Activated CD4-positive, alpha-beta T cell treated with anti-CD3 and anti-CD28 coated beads, Interleukin-2, amount 50 U/mL, for 24 hours (primary cell): ENCODE data around the gene AP3D1.
"Not testable (repeated sequence)": the region's sequence is repeated elsewhere in the genome, so short reads cannot be mapped to it uniquely, and the experiment has no call there.

ENCODE experiments used
- DNase-seq, 2 donors: peaks; one replicate each; pipeline ENCODE4 v3.0.0-alpha.2; 2020; ENCODE audit warnings: low read depth in 1 of 2, low spot score in 1 of 2

The AP3D1 gene

DNA sequence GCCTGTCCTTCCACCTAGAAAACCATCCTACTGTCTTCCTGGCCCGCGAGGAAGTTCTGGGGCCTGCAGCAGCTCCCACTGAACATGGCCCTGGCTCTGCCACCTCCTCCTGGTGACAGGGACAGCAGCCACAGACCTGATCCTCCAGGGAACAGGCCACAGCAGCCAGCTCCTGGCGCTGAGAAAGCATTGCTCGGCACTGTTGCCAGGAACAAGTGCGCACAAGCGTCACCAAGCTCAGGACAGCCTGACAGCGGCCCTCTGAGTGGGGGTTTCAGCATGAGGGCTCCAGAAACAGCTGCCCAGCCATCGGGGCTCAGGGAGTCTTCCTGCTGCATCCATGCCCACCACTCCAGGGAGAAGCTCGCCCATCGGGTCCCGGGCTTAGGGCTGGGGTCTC lies 21.9 kb downstream of the AP3D1 start:
- no peak for DNase-seq

GRCh38 chr19:2129022-2129421 lies 22.3 kb downstream of the AP3D1 start:
- no peak for DNase-seq

- DNase-seq, result not testable (repeated sequence)
Observed at GRCh38 chr19:2128252-2128651, 23.1 kb downstream of the AP3D1 start.

DNA sequence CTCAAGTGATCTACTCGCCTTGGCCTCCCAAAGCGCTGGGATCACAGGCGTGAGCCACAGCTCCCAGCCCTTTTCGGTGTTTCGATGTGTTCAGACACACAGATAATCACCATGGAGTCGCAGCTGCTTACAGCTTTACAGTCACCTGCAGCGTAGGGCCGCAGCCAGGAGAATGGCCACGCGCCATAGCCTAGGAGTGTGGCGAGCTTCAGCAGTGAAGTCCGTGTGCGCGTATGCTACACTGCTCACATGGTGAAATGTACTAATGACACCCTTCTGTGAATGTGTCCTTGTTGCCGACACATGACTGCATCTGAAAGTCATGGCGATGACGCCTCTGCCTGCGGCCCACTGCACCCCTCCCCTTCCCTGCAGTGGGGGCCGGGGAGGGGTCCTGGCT lies 23.6 kb downstream of the AP3D1 start:
- DNase-seq, result no peak

DNA sequence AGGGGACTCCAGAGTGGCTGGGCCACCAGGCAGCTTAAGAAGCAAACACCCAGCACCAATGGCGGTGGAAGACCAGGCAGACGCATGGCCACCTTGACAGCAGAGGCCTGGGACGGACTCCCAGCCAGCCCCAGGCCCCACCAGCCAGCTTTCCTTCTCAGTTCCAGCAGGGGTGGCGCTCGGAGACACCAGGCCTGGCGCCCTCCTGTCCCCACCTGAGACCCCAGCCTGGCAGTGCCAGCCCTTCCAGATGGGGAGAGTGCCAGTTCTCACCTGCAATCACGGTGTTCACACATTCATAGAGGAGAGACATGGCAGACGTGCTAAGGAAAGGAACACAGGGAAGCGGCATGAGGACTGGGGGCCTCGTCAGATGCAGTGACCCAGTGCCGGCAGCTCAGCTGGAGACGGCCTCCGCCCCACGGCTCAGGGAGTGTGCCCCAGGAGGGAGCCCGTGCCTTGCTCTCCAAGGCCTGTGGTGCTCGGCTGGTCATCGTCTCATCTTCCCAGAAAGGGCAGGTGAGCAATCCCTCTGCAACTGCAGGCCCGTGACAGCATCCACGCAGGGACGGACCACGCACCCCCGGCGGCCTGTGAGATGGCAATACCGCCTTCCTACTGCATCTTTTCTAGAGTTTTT lies 24.4 kb downstream of the AP3D1 start:
- DNase-seq, result no peak

GRCh38 chr19:2123682-2124387 lies 27.5 kb downstream of the AP3D1 start:
- DNase-seq, result no peak

- DNase-seq, result no peak
Observed at GRCh38 chr19:2122982-2123381, 28.4 kb downstream of the AP3D1 start.

- DNase-seq, result no peak
Observed at GRCh38 chr19:2122251-2122650, 29.1 kb downstream of the AP3D1 start.

DNA sequence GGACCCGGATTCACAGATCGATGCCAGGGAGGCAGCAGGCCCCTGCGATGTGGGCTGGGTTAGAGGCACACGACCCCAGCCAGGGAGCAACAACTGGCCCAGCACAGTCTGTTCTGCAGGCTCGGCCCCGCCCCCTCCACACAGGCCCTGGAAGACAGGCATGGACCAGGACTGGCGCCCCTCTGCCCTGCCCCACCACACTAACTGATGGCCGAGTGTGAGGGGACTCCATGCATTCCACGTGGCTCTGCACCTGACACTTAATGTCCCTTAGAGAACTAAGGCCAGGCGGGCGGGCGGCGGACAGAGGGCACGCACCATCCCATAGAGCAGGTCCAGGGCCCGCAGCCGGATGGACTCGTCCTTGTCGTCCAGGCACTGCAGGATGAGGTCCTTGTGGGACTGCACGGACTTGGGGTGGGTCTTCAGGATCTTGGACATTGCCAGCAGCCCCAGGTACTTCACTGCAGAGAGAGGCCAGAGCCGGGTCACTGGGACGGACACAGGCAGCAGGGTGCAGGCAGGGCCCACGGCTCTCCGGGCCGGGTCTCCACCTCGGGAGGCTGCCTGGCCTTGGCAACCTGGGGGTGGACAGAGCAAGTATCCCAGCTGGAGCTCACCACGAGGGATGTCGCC lies 29.8 kb downstream of the AP3D1 start:
- no peak for DNase-seq

- no peak for DNase-seq
Observed at GRCh38 chr19:2120821-2121220, 30.5 kb downstream of the AP3D1 start.

GRCh38 chr19:2119921-2120785 lies 31.2 kb downstream of the AP3D1 start:
- DNase-seq, result no peak

DNA sequence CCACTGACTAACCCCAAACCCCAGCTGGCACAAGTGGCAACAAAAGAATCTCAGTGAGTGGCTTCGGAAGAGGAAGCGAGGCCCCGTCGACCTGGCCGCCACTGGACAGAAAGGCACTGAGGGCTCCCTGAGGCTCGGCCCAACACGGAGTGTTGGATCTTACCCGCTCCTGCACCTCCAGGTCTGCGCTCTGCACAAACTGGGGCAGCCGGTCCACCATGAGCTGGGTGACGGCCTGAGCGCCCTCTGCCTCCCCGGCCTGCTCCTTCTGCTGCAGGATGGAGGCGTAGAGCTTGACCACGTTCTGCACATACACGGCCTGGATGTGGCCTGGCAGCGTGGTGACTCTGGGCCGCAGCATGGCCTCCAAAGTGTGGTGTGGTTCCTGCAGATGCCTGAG lies 32.9 kb downstream of the AP3D1 start:
- no peak for DNase-seq

DNA sequence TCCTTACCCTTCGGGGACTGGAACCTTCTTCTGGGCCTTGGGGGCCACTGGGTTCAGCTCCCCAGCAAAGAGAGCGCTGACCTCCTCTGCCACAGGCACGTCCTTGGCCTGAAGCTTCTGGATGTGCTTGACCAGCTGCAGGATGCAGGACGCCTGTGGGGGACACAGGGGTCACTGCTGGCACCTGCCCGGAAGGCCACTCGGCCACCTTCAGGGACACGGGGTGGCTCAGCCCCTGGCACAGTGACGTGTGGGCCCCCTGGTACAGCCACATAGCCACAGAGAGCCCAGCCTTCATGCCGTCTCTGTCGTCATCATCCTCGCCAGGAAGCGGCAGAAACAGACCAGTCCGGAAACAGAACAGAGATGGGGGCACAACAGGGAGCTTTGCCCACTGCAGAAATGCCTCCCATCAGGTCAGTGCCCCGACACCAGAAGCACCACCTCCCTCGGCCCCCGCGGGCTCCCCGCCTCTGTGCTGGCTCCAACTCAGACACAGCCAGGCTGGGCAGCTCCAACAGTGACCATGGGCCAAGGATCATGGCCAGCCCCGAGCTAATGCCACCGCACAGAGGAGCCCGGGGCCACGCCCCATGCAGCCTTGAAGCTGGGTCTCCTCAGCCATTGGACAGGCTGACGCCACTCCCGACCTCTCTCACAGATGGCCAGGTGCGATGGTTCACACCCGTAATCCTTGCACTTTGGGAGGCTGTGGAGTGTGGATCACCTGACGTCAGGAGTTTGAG lies 34.0 kb downstream of the AP3D1 start:
- DNase-seq, result no peak

DNA sequence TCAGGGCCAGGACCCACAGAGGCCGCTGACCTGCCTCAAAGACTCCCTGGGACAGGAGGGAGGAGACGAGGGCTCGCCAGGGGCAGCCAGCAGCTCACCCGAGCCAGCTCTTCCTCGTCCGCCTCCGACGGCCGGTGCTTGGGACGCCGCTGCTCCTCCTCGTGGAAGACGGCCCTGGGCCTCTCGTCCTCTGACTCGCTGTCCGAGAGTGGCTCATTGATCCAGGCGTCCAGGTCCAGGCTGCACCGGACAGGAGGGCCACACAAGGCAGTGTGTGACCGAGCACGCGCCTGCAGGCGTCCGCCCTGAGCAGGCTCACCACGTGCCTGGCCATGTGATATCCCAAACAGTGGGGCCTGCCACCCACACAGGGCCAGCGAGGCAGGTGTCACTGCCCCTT lies 34.9 kb downstream of the AP3D1 start:
- DNase-seq, result no peak

DNA sequence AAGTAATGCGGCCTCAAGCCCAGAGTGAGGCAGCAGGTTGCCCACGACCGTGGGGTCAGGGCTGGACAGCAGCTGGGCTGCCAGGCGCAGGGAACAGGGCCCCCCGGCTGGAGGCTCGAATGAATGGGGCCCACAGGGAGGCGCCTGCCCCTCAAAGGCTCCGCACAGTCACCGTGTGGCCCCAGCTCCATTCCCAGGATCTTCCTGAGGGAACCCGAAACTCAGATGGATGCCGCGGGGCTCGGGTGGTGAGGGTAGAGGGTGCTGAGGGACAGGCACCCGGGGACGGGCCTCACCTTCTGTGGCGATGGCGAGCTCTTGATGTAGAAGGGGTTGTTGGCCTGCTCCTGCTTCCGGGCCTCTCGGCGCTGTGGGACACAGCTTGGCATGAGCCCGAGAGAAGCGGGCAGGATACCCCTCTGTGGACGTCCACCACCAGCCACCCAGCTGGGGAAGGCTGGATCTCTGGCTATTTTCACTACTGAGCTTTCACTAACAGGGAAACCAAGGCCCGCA lies 35.4 kb downstream of the AP3D1 start:
- no peak for DNase-seq

- no peak for DNase-seq
Observed at GRCh38 chr19:2115324-2115723, 36.0 kb downstream of the AP3D1 start.

- DNase-seq, result no peak
Observed at GRCh38 chr19:2114821-2115220, 36.5 kb downstream of the AP3D1 start.

DNA sequence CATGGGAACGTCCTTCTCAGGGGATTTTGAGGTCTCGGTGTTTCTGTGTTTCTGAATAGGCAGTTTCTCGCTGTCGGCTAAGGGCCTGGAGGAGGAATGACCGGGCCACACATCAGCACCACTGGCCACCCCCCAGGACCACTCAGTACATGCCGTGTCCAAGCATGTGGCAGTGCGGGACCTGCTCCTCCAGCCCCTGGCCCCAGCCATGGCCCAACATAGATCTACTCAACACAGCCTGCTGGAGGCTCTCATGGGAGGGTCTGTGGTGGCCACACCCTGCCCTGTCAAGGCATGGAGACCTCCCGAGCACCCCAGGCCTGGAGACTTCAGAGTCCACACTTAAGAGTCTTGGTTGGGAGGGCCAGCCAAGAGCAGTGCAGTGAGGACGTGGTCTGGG lies 37.1 kb downstream of the AP3D1 start:
- no peak for DNase-seq

DNA sequence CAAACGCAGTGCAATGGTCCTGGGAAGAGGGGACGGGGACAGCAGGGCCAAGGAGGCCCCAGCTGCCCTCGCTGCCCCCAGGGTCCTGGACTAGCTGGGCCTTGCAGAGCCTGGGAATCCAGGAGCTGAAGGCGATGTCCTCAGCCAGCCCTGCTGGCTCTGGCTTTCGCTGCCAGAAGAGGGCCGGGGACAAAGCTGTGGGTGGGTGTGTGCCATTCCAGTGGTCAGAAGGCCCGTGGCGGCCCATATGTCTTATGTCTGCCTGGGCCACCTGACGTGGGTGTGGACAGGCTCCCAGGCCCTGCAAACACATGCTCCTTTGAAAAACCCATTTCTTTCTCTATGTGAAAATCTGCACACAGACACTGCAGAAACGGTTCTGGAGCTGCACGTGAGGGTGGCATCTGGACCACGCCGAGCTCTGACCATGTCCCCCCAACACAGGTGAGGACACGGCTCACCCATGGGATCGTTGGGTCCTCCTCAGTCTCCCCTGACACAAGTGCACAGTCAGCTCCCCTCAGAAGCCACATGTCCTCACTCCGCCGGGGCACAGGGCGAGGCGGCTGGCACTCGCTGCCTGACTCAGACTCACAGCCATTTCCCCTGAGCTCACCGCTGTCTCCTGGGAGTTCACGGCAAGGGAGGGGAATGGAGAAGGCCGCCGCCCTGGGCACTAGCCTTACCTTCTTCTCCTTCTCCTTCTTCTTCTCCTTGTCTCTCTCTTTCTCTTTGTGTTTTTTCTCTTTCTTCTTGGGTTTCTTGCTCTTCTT lies 37.7 kb downstream of the AP3D1 start:
- no peak for DNase-seq
